DMS153 (cell line): ENCODE measurements around the gene TCN2.
A peak's percentile ranks its signal among the peaks of the same experiment; 100 is the strongest.
"Not testable (repeated sequence)": the region's sequence is repeated elsewhere in the genome, so short reads cannot be mapped to it uniquely, and the experiment has no call there.

ENCODE experiments used
- DNase-seq: peaks from one replicate; lab custom pipeline; 2025; lab: John Stamatoyannopoulos, UW

Gene TCN2

GRCh38 chr22:30611197-30611596 lies 4.2 kb downstream of the TCN2 start:
- no peak for DNase-seq

GRCh38 chr22:30612789-30613188 lies 5.8 kb downstream of the TCN2 start:
- no peak for DNase-seq

GRCh38 chr22:30614268-30614667 lies 7.3 kb downstream of the TCN2 start:
- no peak for DNase-seq

GRCh38 chr22:30614879-30615278 lies 7.9 kb downstream of the TCN2 start:
- no peak for DNase-seq

- DNase-seq: no peak
Observed at GRCh38 chr22:30615543-30615954, 8.6 kb downstream of the TCN2 start.

GRCh38 chr22:30617819-30618218 lies 10.8 kb downstream of the TCN2 start:
- DNase-seq: no peak

GRCh38 chr22:30619909-30620308 lies 12.9 kb downstream of the TCN2 start:
- not testable (repeated sequence) for DNase-seq

GRCh38 chr22:30626413-30626812 lies 19.4 kb downstream of the TCN2 start:
- no peak for DNase-seq

GRCh38 chr22:30627471-30627870 lies 20.5 kb downstream of the TCN2 start:
- DNase-seq: no peak

- DNase-seq: no peak
Observed at GRCh38 chr22:30628491-30628890, 21.5 kb downstream of the TCN2 start.

- DNase-seq: not testable (repeated sequence)
Observed at GRCh38 chr22:30631469-30631868, 24.5 kb downstream of the TCN2 start.

- DNase-seq: peak; percentile 80
Observed at GRCh38 chr22:30634471-30635233, 27.7 kb downstream of the TCN2 start.

- DNase-seq: peak; percentile 80
Observed at GRCh38 chr22:30635273-30636225, 28.6 kb downstream of the TCN2 start, which contains the start of gene SLC35E4. Gene SLC35E4, plus strand, starts transcription at chr22:30635781. Its CDS starts 670 bp downstream, at chr22:30636451.

- no peak for DNase-seq
Observed at GRCh38 chr22:30636226-30637077, 29.5 kb downstream of the TCN2 start.

GRCh38 chr22:30637701-30638114 lies 30.7 kb downstream of the TCN2 start:
- DNase-seq: no peak

GRCh38 chr22:30640361-30640760 lies 33.4 kb downstream of the TCN2 start:
- no peak for DNase-seq

- DNase-seq: no peak
Observed at GRCh38 chr22:30640839-30641430, 34.0 kb downstream of the TCN2 start.

GRCh38 chr22:30643055-30643875 lies 36.3 kb downstream of the TCN2 start:
- no peak for DNase-seq

GRCh38 chr22:30646518-30647160 lies 39.7 kb downstream of the TCN2 start:
- DNase-seq: no peak

- DNase-seq: no peak
Observed at GRCh38 chr22:30647536-30647935, 40.6 kb downstream of the TCN2 start.
